ENCODE measurements around the gene ARHGAP32.

GRCh38 chr11:128939591-128939990 is 252.5 kb downstream of the ARHGAP32 start:
- TF ChIP-seq CTCF (IDR thresholded peaks at IDR 0.05; ENCODE audit: insufficient read depth, low read length, poor library complexity, severe bottlenecking) (no peak), EZH2phosphoT487 (conservative IDR thresholded peaks at IDR 0.05; ENCODE audit: low read length) (no peak)
